ENCODE measurements around the gene S100A12.

Gene S100A12

GRCh38 chr1:153368495-153368894 is 6.9 kb downstream of the S100A12 start:
- no peak for DNase-seq (ENCODE audit: low spot score)

GRCh38 chr1:153367090-153367489 is 8.3 kb downstream of the S100A12 start:
- no peak for DNase-seq (ENCODE audit: low spot score)

GRCh38 chr1:153366261-153366660 is 9.2 kb downstream of the S100A12 start:
- no peak for DNase-seq (ENCODE audit: low spot score)

- DNase-seq (ENCODE audit: low spot score): no peak
Measured at GRCh38 chr1:153365696-153366095, 9.7 kb downstream of the S100A12 start.

GRCh38 chr1:153364766-153365666 is 10.4 kb downstream of the S100A12 start:
- DNase-seq (ENCODE audit: low spot score): no peak

GRCh38 chr1:153364156-153364555 is 11.3 kb downstream of the S100A12 start:
- no peak for DNase-seq (ENCODE audit: low spot score)

- DNase-seq (ENCODE audit: low spot score): no peak
Measured at GRCh38 chr1:153363641-153364040, 11.8 kb downstream of the S100A12 start.

GRCh38 chr1:153362187-153362775 is 13.1 kb downstream of the S100A12 start:
- no peak for DNase-seq (ENCODE audit: low spot score)

GRCh38 chr1:153361480-153362109 is 13.8 kb downstream of the S100A12 start:
- DNase-seq (ENCODE audit: low spot score): no peak

GRCh38 chr1:153360592-153361479 is 14.6 kb downstream of the S100A12 start:
- DNase-seq (ENCODE audit: low spot score): no peak

- DNase-seq (ENCODE audit: low spot score): no peak
Measured at GRCh38 chr1:153360190-153360589, 15.2 kb downstream of the S100A12 start.

- DNase-seq (ENCODE audit: low spot score): no peak
Measured at GRCh38 chr1:153359241-153359640, 16.2 kb downstream of the S100A12 start.

GRCh38 chr1:153358691-153358975 is 16.8 kb downstream of the S100A12 start:
- no peak for DNase-seq (ENCODE audit: low spot score)

GRCh38 chr1:153357853-153358690 is 17.3 kb downstream of the S100A12 start, which contains the start of gene S100A9:
Gene S100A9 (plus strand): TSS chr1:153357854. CDS start chr1:153358284, 430 bp downstream.
- DNase-seq (ENCODE audit: low spot score): no peak

GRCh38 chr1:153357076-153357852 is 18.2 kb downstream of the S100A12 start:
- no peak for DNase-seq (ENCODE audit: low spot score)

GRCh38 chr1:153356392-153357075 is 18.9 kb downstream of the S100A12 start:
- DNase-seq (ENCODE audit: low spot score): no peak

- peak; percentile 80 for DNase-seq (ENCODE audit: low spot score)
Measured at GRCh38 chr1:153355445-153356071, 19.9 kb downstream of the S100A12 start.

GRCh38 chr1:153354515-153355193 is 20.8 kb downstream of the S100A12 start:
- no peak for DNase-seq (ENCODE audit: low spot score)

Measured in NAMALWA (cell line).